HFF-Myc (cell line): Measurements from ENCODE around the gene MIB2.

Source experiments
- DNase-seq: peaks from one replicate; pipeline ENCODE4 v3.0.0-alpha.2; 2011; ENCODE audit warnings: low read depth; ENCODE audit errors: extremely low read depth
- H3K4me3 ChIP-seq: replicated peaks from 2 replicates; pipeline ENCODE4 v1.5.1; 2011; ENCODE audit warnings: low read depth, mild to moderate bottlenecking, control low read depth, low read length
- TF ChIP-seq, protein P1 (sequence below): IDR thresholded peaks from 2 replicates; pipeline ENCODE4 v1.5.1; 2012; ENCODE audit warnings: mild to moderate bottlenecking, low read depth, low read length, control low read depth; ENCODE audit errors: missing control alignments

Gene MIB2

GRCh38 chr1:1616045-1616790 is 918 bp downstream of the MIB2 start:
- H3K4me3 ChIP-seq = peak overlapping the region; percentile 77
- DNase-seq = no peak
- TF ChIP-seq, protein P1, sequence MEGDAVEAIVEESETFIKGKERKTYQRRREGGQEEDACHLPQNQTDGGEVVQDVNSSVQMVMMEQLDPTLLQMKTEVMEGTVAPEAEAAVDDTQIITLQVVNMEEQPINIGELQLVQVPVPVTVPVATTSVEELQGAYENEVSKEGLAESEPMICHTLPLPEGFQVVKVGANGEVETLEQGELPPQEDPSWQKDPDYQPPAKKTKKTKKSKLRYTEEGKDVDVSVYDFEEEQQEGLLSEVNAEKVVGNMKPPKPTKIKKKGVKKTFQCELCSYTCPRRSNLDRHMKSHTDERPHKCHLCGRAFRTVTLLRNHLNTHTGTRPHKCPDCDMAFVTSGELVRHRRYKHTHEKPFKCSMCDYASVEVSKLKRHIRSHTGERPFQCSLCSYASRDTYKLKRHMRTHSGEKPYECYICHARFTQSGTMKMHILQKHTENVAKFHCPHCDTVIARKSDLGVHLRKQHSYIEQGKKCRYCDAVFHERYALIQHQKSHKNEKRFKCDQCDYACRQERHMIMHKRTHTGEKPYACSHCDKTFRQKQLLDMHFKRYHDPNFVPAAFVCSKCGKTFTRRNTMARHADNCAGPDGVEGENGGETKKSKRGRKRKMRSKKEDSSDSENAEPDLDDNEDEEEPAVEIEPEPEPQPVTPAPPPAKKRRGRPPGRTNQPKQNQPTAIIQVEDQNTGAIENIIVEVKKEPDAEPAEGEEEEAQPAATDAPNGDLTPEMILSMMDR = no peak

GRCh38 chr1:1616838-1617237 is 1.5 kb downstream of the MIB2 start:
- peak overlapping the region; percentile 77 for H3K4me3 ChIP-seq
- TF ChIP-seq, protein P1 = no peak

GRCh38 chr1:1617516-1617915 is 2.2 kb downstream of the MIB2 start:
- TF ChIP-seq, protein P1 = no peak
- no peak overlapping the region for H3K4me3 ChIP-seq
- DNase-seq = no peak

More at GRCh38 chr1:1616838-1617237, 1.5 kb downstream of the MIB2 start:
- DNase-seq = no peak

DNA sequence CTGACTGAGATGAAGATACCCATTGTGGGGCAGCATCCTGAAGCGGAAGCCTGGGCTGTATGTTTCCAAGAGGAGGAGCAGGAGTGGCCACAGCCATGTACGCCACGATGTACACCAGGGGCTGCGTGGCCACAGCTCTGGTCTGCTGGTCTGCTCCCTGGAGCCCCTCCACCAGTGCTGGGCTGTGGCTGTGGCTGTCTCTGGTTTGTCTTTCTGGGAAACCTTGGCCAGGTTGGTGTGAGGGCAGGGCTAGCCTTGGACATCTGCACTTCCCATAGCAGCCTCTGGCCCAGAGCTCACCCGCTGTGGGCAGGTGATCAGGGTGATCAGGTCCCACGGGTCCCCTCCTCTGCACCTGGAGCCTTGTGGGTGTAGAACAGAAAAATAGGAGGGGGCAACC is 2.6 kb downstream of the MIB2 start:
- H3K4me3 ChIP-seq = no peak overlapping the region
- TF ChIP-seq, protein P1 = no peak
- no peak for DNase-seq

DNA sequence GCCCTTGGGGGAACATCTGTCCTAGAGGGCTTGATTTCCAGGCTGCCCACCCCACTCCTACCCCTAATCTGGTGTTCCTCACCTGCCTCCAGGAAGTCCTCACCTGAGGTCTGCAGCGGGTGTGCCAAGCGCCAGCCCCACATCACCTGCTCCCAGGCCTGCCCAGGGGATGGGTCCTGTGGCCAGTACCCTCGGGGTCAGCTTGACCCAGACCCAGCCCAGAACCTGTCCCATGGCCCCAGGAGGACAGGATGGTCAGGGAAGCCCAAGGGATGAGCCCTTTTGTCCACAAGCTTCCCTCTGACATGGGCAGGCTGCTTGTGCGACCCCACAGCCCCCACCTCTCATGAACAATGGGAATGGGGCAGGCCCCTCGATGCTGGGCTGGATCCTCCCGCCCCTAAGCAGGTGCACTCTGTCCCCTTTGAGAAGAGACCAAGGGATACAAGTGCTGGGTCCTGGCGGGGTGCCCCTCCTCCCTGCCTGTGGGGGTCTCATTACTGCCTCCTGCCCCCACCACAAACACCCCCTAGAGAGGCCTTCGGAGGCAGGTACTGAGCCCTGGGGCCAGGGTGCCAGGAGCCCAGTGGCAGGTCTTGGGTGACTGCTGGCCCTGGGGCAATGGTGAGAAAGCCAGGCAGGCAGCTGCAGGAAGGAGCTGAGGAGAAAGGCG is 3.2 kb downstream of the MIB2 start:
- TF ChIP-seq, protein P1 = no peak
- H3K4me3 ChIP-seq = no peak overlapping the region
- no peak for DNase-seq

GRCh38 chr1:1619917-1620361 is 4.6 kb downstream of the MIB2 start:
- no peak for DNase-seq
- TF ChIP-seq, protein P1 = peak; percentile 35

More at GRCh38 chr1:1619917-1620361, 4.6 kb downstream of the MIB2 start:
- H3K4me3 ChIP-seq = no peak overlapping the region
